Testis (tissue), 2 donors: ENCODE data around the gene EFHD1.

Experiments
- POLR2A ChIP-seq: fragments of 450-650 bp; IDR thresholded peaks from one replicate; pipeline ENCODE4 v1.6.1; 2017; ENCODE audit warnings: antibody characterized with exemption, mild to moderate bottlenecking, moderate library complexity
- TF ChIP-seq, protein P1 (sequence below), 3 experiments: fragments of 450-650 bp in 2 of 3; fragments of 200-600 bp in 1 of 3; sonication (generic) in 1 of 3; IDR thresholded peaks; one replicate each; pipeline ENCODE4 v1.5.1; 2016 to 2019; ENCODE audit warnings: antibody characterized with exemption in 3 of 3, mild to moderate bottlenecking in 2 of 3, moderate library complexity in 1 of 3

DNA sequence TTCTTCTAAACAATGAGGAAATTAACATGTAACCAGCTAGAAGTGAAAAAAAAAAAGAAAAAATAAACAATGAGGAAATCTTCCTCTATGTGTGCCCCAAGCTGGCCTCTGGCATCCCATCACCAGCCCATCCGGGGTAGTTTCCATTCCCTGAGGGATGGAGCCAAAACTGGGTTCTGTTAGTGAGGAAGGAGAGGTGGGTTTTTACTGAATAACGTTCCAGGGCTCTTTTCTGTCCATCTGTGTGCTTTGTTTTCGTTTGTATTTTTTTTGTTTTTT, 9.7 kb downstream of the EFHD1 start:
- TF ChIP-seq POLR2A: no peak
- TF ChIP-seq, protein P1, sequence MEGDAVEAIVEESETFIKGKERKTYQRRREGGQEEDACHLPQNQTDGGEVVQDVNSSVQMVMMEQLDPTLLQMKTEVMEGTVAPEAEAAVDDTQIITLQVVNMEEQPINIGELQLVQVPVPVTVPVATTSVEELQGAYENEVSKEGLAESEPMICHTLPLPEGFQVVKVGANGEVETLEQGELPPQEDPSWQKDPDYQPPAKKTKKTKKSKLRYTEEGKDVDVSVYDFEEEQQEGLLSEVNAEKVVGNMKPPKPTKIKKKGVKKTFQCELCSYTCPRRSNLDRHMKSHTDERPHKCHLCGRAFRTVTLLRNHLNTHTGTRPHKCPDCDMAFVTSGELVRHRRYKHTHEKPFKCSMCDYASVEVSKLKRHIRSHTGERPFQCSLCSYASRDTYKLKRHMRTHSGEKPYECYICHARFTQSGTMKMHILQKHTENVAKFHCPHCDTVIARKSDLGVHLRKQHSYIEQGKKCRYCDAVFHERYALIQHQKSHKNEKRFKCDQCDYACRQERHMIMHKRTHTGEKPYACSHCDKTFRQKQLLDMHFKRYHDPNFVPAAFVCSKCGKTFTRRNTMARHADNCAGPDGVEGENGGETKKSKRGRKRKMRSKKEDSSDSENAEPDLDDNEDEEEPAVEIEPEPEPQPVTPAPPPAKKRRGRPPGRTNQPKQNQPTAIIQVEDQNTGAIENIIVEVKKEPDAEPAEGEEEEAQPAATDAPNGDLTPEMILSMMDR (IDR thresholded peaks at IDR 0.05): no peak
